H9 (cell line): ENCODE measurements around the gene ACOT7. TPM values are rescaled to one million over a fixed set of nuclear protein-coding genes. Genes with fewer than 3 reads are reported as not detected.
A peak's percentile ranks its signal among the peaks of the same experiment; 100 is the strongest.

Experiments
- DNase-seq: peaks from one replicate; pipeline ENCODE4 v3.0.0-alpha.2; 2017
- H2AFZ ChIP-seq: one replicate; pipeline ENCODE4 v1.6.1; 2013; ENCODE audit warnings: mild to moderate bottlenecking, low read length, control low read depth, moderate library complexity
- H2AK5ac ChIP-seq: 2 replicates; pipeline ENCODE4 v1.6.1; 2013; ENCODE audit warnings: low read length, control low read depth, mixed read lengths; ENCODE audit not compliant: insufficient read length
- H2BK120ac ChIP-seq: one replicate; pipeline ENCODE4 v1.6.1; 2013; ENCODE audit warnings: low read depth, mild to moderate bottlenecking, low read length, control low read depth, inconsistent platforms; ENCODE audit not compliant: poor library complexity, severe bottlenecking
- H2BK12ac ChIP-seq: 2 replicates; pipeline ENCODE4 v1.6.1; 2013; ENCODE audit warnings: low read length, control low read depth, mixed read lengths, low read depth; ENCODE audit not compliant: insufficient read length
- H2BK15ac ChIP-seq: 2 replicates; pipeline ENCODE4 v1.6.1; 2013; ENCODE audit warnings: low read depth, low read length, control low read depth
- H2BK20ac ChIP-seq: one replicate; pipeline ENCODE4 v1.6.1; 2013; ENCODE audit warnings: low read depth, mild to moderate bottlenecking, low read length, control low read depth, inconsistent platforms; ENCODE audit not compliant: poor library complexity, severe bottlenecking
- H2BK5ac ChIP-seq: 2 replicates; pipeline ENCODE4 v1.6.1; 2013; ENCODE audit warnings: low read length, control low read depth, mixed read lengths; ENCODE audit not compliant: insufficient read length
- H3K14ac ChIP-seq: 2 replicates; pipeline ENCODE4 v1.6.1; 2013; ENCODE audit warnings: low read length, control low read depth; ENCODE audit not compliant: insufficient read depth
- H3K18ac ChIP-seq: 2 replicates; pipeline ENCODE4 v1.6.1; 2013; ENCODE audit warnings: low read depth, mild to moderate bottlenecking, mixed read lengths, low read length, control low read depth; ENCODE audit not compliant: insufficient read length
- H3K23ac ChIP-seq: 2 replicates; pipeline ENCODE4 v1.6.1; 2013; ENCODE audit warnings: low read length, control low read depth, mixed read lengths, low read depth; ENCODE audit not compliant: insufficient read length
- H3K23me2 ChIP-seq: 2 replicates; pipeline ENCODE4 v1.6.1; 2013; ENCODE audit warnings: low read depth, mild to moderate bottlenecking, mixed read lengths, low read length, control low read depth; ENCODE audit not compliant: insufficient read length, poor library complexity, severe bottlenecking
- H3K27ac ChIP-seq: 2 replicates; pipeline ENCODE4 v1.5.1; 2013; ENCODE audit warnings: low read length, control low read depth, mixed read lengths, low read depth; ENCODE audit not compliant: insufficient read length
- H3K27me3 ChIP-seq: 2 replicates; pipeline ENCODE4 v1.6.1; 2013; ENCODE audit warnings: low read length, control low read depth, inconsistent platforms; ENCODE audit not compliant: insufficient read depth
- H3K4ac ChIP-seq: 2 replicates; pipeline ENCODE4 v1.6.1; 2013; ENCODE audit warnings: low read depth, mild to moderate bottlenecking, control low read depth, inconsistent platforms, low read length, moderate library complexity
- H3K4me1 ChIP-seq: 2 replicates; pipeline ENCODE4 v1.6.1; 2013; ENCODE audit warnings: low read length, control low read depth, inconsistent platforms; ENCODE audit not compliant: insufficient read depth
- H3K4me2 ChIP-seq: 2 replicates; pipeline ENCODE4 v1.6.1; 2013; ENCODE audit warnings: low read length, control low read depth, mixed read lengths; ENCODE audit not compliant: insufficient read length, insufficient read depth
- H3K56ac ChIP-seq: 2 replicates; pipeline ENCODE4 v1.6.1; 2013; ENCODE audit warnings: low read depth, mild to moderate bottlenecking, mixed read lengths, low read length, control low read depth; ENCODE audit not compliant: insufficient read length
- H3K79me1 ChIP-seq: 2 replicates; pipeline ENCODE4 v1.6.1; 2013; ENCODE audit warnings: low read depth, mild to moderate bottlenecking, moderate library complexity, low read length, control low read depth, inconsistent platforms; ENCODE audit not compliant: insufficient read depth, poor library complexity, severe bottlenecking
- H3K79me2 ChIP-seq: 2 replicates; pipeline ENCODE4 v1.6.1; 2013; ENCODE audit warnings: low read length, control low read depth, inconsistent platforms; ENCODE audit not compliant: insufficient read depth
- H3K9ac ChIP-seq: 2 replicates; pipeline ENCODE4 v1.6.1; 2013; ENCODE audit warnings: low read length, control low read depth, mixed read lengths; ENCODE audit not compliant: insufficient read length; ENCODE audit errors: extremely low read depth
- H3K9me3 ChIP-seq: one replicate; pipeline ENCODE4 v1.6.1; 2013; ENCODE audit warnings: low read depth, low read length, inconsistent platforms; ENCODE audit not compliant: control insufficient read depth
- H3T11ph ChIP-seq: one replicate; pipeline ENCODE4 v1.6.1; 2013; ENCODE audit warnings: mild to moderate bottlenecking, low read length, control low read depth, inconsistent platforms
- H4K20me1 ChIP-seq: one replicate; pipeline ENCODE4 v1.6.1; 2013; ENCODE audit not compliant: control insufficient read depth, insufficient read length, insufficient read depth
- H4K5ac ChIP-seq: 2 replicates; pipeline ENCODE4 v1.6.1; 2013; ENCODE audit warnings: low read depth, mild to moderate bottlenecking, mixed read lengths, low read length, control low read depth; ENCODE audit not compliant: insufficient read length
- H4K8ac ChIP-seq: replicated peaks from 2 replicates; pipeline ENCODE4 v1.6.1; 2013; ENCODE audit warnings: low read length, control low read depth, mixed read lengths, low read depth; ENCODE audit not compliant: insufficient read length
- H4K91ac ChIP-seq: 2 replicates; pipeline ENCODE4 v1.6.1; 2013; ENCODE audit warnings: low read depth, mild to moderate bottlenecking, moderate library complexity, mixed read lengths, low read length, control low read depth; ENCODE audit not compliant: insufficient read length
- H3K27ac Mint-ChIP-seq, 3 experiments: 2 replicates in 2 of 3; 3 replicates in 1 of 3; pipeline ENCODE4 v1.8.0; 2020 to 2021; ENCODE audit warnings: mixed read lengths in 3 of 3, mild to moderate bottlenecking in 1 of 3, moderate library complexity in 1 of 3
- H3K27me3 Mint-ChIP-seq: 2 replicates; pipeline ENCODE4 v1.8.0; 2021; ENCODE audit warnings: low read depth, mild to moderate bottlenecking, moderate library complexity, mixed read lengths
- H3K36me3 Mint-ChIP-seq, 3 experiments: 2 replicates in 2 of 3; 3 replicates in 1 of 3; pipeline ENCODE4 v1.8.0; 2020 to 2021; ENCODE audit warnings: low read depth in 3 of 3, mixed read lengths in 3 of 3; ENCODE audit not compliant: insufficient read depth in 1 of 3
- H3K4me1 Mint-ChIP-seq, 2 experiments: 2 replicates each; pipeline ENCODE4 v1.8.0; 2020; ENCODE audit warnings: mixed read lengths in 2 of 2
- H3K4me3 Mint-ChIP-seq, 2 experiments: 2 replicates in 1 of 2; 3 replicates in 1 of 2; pipeline ENCODE4 v1.8.0; 2020 to 2021; ENCODE audit warnings: mild to moderate bottlenecking in 2 of 2, mixed read lengths in 2 of 2, moderate library complexity in 1 of 2
- H3K9me3 Mint-ChIP-seq, 2 experiments: 2 replicates in 1 of 2; 3 replicates in 1 of 2; pipeline ENCODE4 v1.8.0; 2020; ENCODE audit warnings: mild to moderate bottlenecking in 2 of 2, mixed read lengths in 2 of 2, moderate library complexity in 1 of 2
- WGBS: extraction: QIAGEN DNeasy Blood & Tissue Kit; methylation state at CpG from one replicate; pipeline ENCODE4 v1.1.7; 2013; ENCODE audit warnings: missing lambda C conversion rate, low lambda C conversion rate, mixed read lengths; ENCODE audit not compliant: insufficient read length; ENCODE audit errors: extremely low coverage; 5-methylcytosine and 5-hydroxymethylcytosine counted together
- total RNA-seq: library from RNA; stranded (reverse); gene quantifications from 2 replicates; pipeline ENCODE4 v1.2.1, GENCODE V29; 2021
- TF ChIP-seq, protein P1 (sequence below): fragments of 200-600 bp; sonication (generic); conservative IDR thresholded peaks from 3 replicates; pipeline ENCODE4 v1.8.0; 2021; ENCODE audit warnings: antibody characterized with exemption, mild to moderate bottlenecking

ACOT7 gene
- total RNA-seq, 1 experiment from 2014 or later, result 87.4 TPM

- no peak overlapping the region for H2AK5ac ChIP-seq
- no peaks in the 10 kb centered on the region for H4K20me1 ChIP-seq
- Mint-ChIP-seq H3K27me3 (no peaks in the 10 kb centered on the region), H3K27ac (no peak overlapping the region; a peak in 1 of 7 replicates), H3K36me3 (peaks cover 16 to 24% (median 21%) of the 10 kb centered on the region in 3 experiments; a peak in 6 of 7 replicates), H3K4me3 (peak overlapping the region; percentile 30 to 32; a peak in 2 of 5 replicates), H3K9me3 (no peaks in the 10 kb centered on the region; a peak in 2 of 5 replicates), H3K4me1 (peaks cover 45 to 56% of the 10 kb centered on the region in 2 experiments)
- no peak overlapping the region for H3K4ac ChIP-seq
- no peak overlapping the region for H2AFZ ChIP-seq
- no peak overlapping the region for H4K91ac ChIP-seq
- H2BK15ac ChIP-seq, result no peak overlapping the region
- H3K14ac ChIP-seq, result no peak overlapping the region
- peaks cover 11% of the 10 kb centered on the region for H3K79me1 ChIP-seq
- no peak overlapping the region for H2BK5ac ChIP-seq
- no peak overlapping the region for H3K4me2 ChIP-seq
- H3K56ac ChIP-seq, result no peak overlapping the region
- TF ChIP-seq, protein P1, sequence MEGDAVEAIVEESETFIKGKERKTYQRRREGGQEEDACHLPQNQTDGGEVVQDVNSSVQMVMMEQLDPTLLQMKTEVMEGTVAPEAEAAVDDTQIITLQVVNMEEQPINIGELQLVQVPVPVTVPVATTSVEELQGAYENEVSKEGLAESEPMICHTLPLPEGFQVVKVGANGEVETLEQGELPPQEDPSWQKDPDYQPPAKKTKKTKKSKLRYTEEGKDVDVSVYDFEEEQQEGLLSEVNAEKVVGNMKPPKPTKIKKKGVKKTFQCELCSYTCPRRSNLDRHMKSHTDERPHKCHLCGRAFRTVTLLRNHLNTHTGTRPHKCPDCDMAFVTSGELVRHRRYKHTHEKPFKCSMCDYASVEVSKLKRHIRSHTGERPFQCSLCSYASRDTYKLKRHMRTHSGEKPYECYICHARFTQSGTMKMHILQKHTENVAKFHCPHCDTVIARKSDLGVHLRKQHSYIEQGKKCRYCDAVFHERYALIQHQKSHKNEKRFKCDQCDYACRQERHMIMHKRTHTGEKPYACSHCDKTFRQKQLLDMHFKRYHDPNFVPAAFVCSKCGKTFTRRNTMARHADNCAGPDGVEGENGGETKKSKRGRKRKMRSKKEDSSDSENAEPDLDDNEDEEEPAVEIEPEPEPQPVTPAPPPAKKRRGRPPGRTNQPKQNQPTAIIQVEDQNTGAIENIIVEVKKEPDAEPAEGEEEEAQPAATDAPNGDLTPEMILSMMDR, result no peak
- H3K18ac ChIP-seq, result no peak overlapping the region
- WGBS, result no CpG with 5 or more reads among the region's 4 CpGs
- H2BK12ac ChIP-seq, result no peak overlapping the region
- no peaks in the 10 kb centered on the region for H3K9me3 ChIP-seq
- H4K8ac ChIP-seq, result no peak overlapping the region
- H3K79me2 ChIP-seq, result peaks cover 6% of the 10 kb centered on the region; the same call in 1 of the 2 replicates
- H3K9ac ChIP-seq, result no peak overlapping the region
- no peak overlapping the region for H2BK120ac ChIP-seq
- H4K5ac ChIP-seq, result no peak overlapping the region
- H2BK20ac ChIP-seq, result no peak overlapping the region
- H3K27me3 ChIP-seq, result no peaks in the 10 kb centered on the region
- peaks cover 2% of the 10 kb centered on the region; the same call in 1 of the 2 replicates for H3K4me1 ChIP-seq
- H3K23me2 ChIP-seq, result peaks cover 15% of the 10 kb centered on the region
- no peak for DNase-seq
- H3K23ac ChIP-seq, result no peak overlapping the region
- H3T11ph ChIP-seq, result no peak overlapping the region
- H3K27ac ChIP-seq, result no peak overlapping the region
These were observed 156.5 kb downstream of the ACOT7 start for GRCh38 chr1:6237093-6237492.
